Left ventricle myocardium inferior (tissue), 1 donor: ENCODE data around the gene PRKG2. TPM values are rescaled to one million over a fixed set of nuclear protein-coding genes. Genes with fewer than 3 reads are reported as not detected.

Experiments used
- DNase-seq: peaks from one replicate; pipeline ENCODE4 v3.0.0-alpha.2; 2020
- H3K27ac ChIP-seq: fragments of 200-600 bp; replicated peaks from 2 replicates; pipeline ENCODE4 v1.8.0; 2021
- H3K27me3 ChIP-seq: fragments of 200-600 bp; 2 replicates; pipeline ENCODE4 v1.8.0; 2021; ENCODE audit warnings: low read depth
- H3K36me3 ChIP-seq: fragments of 200-600 bp; 2 replicates; pipeline ENCODE4 v1.8.0; 2021
- H3K4me1 ChIP-seq: fragments of 200-600 bp; 2 replicates; pipeline ENCODE4 v1.8.0; 2021
- H3K4me3 ChIP-seq: fragments of 200-600 bp; 2 replicates; pipeline ENCODE4 v1.8.0; 2021; ENCODE audit warnings: mild to moderate bottlenecking, moderate library complexity
- H3K9me3 ChIP-seq: fragments of 200-600 bp; replicated peaks from 2 replicates; pipeline ENCODE4 v1.8.0; 2021
- CTCF ChIP-seq: fragments of 200-600 bp; IDR thresholded peaks from 2 replicates; pipeline ENCODE4 v1.8.0; 2021; ENCODE audit warnings: antibody characterized with exemption, mild to moderate bottlenecking, borderline replicate concordance
- intact Hi-C: fragments of 100-400 bp; cut with micrococcal nuclease; formaldehyde crosslinking; loops from one replicate; pipeline ENCODE4 v1.11.0; 2022
- total RNA-seq: library from RNA; stranded (reverse); fragmentation: NEBNext Ultra II Directional; extraction: Animal tissue kit (Norgen Biotek cat#: 25700); gene quantifications from one replicate; pipeline ENCODE4 v1.2.1, GENCODE V29; 2021
- donor health status: DM: no; HTN: yes; CAD: no; lungs with severe emphysema.

The PRKG2 gene
- total RNA-seq, 1 donor from 2014 or later: 0.74 TPM

- Histone ChIP-seq H3K27ac (no peak overlapping the region), H3K27me3 (no peaks in the 10 kb centered on the region), H3K36me3 (no peaks in the 10 kb centered on the region), H3K4me1 (no peaks in the 10 kb centered on the region), H3K9me3 (peaks cover 11% of the 10 kb centered on the region), H3K4me3 (no peak overlapping the region)
- intact Hi-C loops: no loop called here
- no peak for TF ChIP-seq CTCF
- no peak for DNase-seq
These were observed 41.3 kb upstream of the PRKG2 start for GRCh38 chr4:81256059-81256970.

GRCh38 chr4:81255524-81255923 is 40.5 kb upstream of the PRKG2 start:
- intact Hi-C loops: no loop called here
- no peaks in the 10 kb centered on the region for H3K36me3 ChIP-seq
- H3K4me3 ChIP-seq: no peak overlapping the region
- TF ChIP-seq CTCF: no peak
- no peaks in the 10 kb centered on the region for H3K27me3 ChIP-seq
- H3K9me3 ChIP-seq: peaks cover 18% of the 10 kb centered on the region
- DNase-seq: no peak
- no peak overlapping the region for H3K27ac ChIP-seq
- H3K4me1 ChIP-seq: no peaks in the 10 kb centered on the region

GRCh38 chr4:81250430-81250829 is 35.4 kb upstream of the PRKG2 start:
- no peak for DNase-seq
- H3K27me3 ChIP-seq: no peaks in the 10 kb centered on the region
- no peaks in the 10 kb centered on the region for H3K4me1 ChIP-seq
- H3K36me3 ChIP-seq: no peaks in the 10 kb centered on the region
- peaks cover 22% of the 10 kb centered on the region for H3K9me3 ChIP-seq
- no peak overlapping the region for H3K27ac ChIP-seq
- H3K4me3 ChIP-seq: no peak overlapping the region
- no peak for TF ChIP-seq CTCF
- intact Hi-C loops: no loop called here

- H3K4me1 ChIP-seq: no peaks in the 10 kb centered on the region
These were observed 30.4 kb upstream of the PRKG2 start for GRCh38 chr4:81245218-81246009.

More at GRCh38 chr4:81245218-81246009, 30.4 kb upstream of the PRKG2 start:
- H3K4me3 ChIP-seq: no peak overlapping the region
- intact Hi-C loops: no loop called here
- no peak for DNase-seq
- peaks cover 3% of the 10 kb centered on the region for H3K9me3 ChIP-seq
- TF ChIP-seq CTCF: no peak
- no peak overlapping the region for H3K27ac ChIP-seq
- H3K27me3 ChIP-seq: no peaks in the 10 kb centered on the region
- H3K36me3 ChIP-seq: no peaks in the 10 kb centered on the region
